Limb (tissue), 2 donors: Measurements from ENCODE around the gene PTPRM.

ENCODE experiments used
- DNase-seq, 2 donors: peaks; one replicate each; pipeline ENCODE4 v3.0.0-alpha.2; 2016; ENCODE audit errors: extremely low spot score in 2 of 2

PTPRM gene

DNA sequence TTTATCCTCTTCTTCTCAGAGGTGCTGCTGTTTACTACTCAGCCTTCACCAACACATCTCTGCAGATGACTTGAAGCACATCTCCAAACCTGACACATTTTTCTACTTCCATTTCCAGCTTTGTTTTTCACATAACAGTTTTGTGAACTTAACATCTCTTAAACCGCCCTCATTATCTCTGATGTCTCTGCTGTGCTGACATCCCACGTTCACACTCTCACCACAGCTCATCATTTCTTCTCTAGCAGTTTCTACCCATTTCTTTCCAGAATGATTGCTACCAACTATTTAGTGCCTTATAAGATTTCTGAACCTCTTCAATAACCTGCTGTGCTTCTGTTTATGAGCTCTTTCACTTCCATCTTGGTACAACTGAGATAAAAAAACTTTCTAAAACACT, 238.0 kb downstream of the PTPRM start:
- no peak for DNase-seq

DNA sequence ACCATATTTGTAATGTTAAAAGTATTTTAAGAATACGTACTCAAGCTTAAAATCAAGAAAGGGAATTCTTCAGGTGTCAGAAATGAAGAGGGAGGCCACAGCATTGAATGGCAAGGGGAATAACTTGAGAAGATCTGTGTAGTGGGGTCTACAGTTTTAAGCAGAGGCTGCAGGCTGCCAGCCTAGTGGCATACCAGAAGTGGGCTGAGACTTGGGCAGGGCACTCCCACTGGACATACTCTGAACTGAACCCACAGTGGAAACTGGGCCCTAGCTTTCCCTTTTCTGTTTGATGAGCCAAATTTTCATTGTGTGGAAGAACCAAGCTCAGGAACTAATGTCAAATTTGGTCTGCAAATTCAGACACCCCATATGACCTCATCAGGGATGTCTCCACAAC, 238.8 kb downstream of the PTPRM start:
- no peak for DNase-seq

DNA sequence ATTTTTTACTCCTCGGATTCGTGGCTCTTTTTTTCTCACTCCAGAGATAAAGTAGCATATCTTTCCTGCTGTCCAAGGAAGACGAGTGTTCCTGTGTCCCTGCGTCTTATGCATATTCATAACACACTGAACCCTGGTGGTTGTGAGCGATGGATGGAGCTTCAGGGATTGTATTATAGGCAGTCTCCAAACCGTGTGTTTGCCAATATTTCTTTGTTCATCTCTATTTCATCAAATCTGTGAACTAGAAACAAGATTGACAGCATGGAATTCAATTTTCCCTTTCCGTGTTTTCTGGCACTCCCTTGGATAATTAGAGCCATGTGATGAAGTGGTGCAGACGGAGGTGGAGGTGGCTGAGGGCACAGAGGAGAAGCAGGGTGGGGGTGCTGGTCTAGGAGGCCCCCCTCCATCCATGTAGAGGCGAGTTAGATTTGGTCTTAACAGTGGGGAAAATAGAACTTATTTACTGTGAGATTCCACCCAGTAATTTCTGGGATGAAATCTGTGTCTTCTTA, 240.9 kb downstream of the PTPRM start:
- DNase-seq, result no peak

DNA sequence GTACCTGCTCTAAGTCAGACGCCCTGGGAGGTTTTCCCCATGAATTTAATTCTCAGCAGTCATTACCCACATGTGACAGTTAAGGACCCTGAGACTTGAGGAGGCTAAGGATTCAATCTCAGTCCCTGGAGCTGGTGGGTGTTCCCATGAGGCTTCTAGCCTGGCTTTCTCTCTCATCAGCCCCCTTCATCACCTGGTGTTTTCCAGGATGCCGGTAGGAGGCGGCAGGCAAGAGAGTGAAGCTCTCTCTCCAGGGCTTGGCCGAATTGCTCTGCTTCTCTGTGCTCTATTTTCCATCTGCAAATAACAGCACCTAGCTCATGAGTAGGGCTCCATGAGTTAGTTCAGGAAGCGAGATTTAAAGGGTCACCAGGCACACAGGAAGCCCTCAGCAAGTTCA, 241.9 kb downstream of the PTPRM start:
- no peak for DNase-seq

DNA sequence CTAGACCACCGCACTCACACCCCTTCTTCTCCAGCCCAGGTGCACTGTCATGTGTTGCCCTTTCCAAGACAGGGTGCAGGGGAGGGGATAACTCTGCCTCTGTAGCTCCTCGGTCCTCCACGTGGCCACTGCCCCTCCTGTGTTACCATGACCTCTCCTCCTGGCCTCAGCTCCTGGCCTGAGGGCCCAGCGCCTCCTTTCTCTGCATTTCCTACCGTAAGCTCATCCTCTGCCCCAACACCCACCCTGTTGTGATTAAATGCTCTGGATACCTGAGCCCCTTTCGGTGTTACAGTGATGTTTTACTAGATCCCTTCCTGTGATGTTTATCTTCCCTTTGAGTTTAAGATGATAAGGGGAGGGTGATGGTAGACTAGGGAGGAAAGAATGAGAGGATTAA, 242.3 kb downstream of the PTPRM start:
- no peak for DNase-seq

DNA sequence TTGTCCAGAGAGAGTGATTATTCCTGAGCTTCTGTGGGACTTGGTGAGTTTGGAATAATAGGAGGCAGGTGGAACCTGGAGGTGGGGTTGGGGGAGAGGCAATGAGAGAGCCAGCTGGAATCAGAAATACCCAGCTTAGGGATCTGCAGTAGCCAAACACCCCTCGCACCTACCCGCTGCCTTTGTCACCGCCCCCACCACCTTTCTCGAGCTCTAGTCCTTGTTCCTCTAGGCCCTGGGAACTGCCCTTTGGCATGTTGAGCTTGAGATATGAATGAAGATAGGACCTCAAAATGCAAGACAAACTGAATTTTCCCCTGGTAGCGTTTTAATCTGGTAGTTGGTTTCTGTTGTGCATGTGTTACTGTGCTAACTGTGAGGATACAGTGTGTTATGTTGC, 242.9 kb downstream of the PTPRM start:
- no peak for DNase-seq

DNA sequence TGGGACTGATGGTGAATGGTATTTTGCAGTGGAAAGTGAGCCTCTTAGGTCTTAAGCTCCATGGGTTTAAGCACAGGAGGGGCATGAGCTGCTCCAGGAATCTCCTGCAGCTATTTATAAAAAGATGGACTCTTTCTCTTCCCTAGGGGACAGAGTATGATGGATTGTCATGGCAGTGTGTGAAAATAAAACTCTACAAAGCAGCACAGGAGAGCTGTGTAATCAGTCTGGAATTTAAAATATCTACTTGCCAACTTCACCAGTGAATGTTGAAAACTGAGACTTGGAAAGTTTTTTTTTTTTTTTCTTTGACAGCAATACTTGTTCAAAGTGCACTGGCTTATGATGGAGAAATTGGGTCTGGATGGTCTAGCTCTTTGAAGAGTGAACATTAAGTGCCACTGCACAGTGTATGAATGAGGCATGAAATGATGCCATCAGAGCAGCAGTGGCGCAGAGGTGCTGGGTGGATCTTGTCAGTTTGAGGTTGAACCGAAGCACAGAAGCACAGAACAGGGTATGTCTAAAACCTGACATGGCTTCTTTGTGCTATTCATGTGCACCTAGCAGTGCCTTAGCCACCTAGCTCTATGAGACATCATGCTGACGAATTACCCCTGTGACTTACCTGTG, 245.4 kb downstream of the PTPRM start:
- no peak for DNase-seq

DNA sequence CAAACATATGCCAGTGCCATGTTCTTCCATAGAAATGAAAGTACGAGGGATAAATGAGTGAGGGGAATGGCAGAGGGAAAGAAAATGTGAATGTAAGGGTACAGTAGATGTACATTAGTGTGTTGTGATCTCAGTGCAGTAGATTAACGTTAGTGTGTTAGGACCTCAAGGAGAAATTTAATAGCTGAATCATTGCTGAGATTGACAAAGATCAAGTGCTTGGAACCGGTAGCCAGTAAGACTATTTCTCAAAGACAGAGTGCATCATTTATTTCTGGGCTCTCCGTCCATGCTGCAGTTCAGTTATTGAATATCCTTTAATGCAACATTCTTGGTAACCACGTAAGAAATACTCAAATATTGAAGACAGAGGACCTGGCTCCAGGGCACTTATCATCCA, 246.0 kb downstream of the PTPRM start:
- DNase-seq, result no peak

DNA sequence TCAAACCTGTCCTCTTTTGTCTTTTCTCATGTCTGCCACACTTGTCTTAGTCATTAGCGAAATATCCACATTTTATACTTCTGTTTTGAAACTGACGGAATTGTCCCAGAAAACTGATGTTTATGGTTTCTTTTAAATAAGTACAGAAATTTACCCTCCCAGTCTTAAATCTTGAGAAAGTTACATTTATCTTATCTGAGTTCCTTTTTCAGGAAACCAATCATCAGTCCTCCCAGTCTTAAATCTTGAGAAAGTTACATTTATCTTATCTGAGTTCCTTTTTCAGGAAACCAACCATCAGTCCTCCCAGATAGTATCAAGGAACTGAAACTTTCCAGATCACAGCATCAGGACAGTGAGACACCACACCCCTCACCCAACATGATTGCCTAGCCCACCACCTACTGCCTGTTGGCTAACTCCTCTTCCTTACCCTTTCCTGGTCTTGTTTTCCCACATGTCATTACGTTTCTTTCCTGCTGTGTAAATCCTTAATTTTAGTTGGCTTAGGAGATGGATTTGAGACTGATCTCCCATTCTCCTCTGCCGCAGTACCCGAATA, 247.7 kb downstream of the PTPRM start:
- no peak for DNase-seq

DNA sequence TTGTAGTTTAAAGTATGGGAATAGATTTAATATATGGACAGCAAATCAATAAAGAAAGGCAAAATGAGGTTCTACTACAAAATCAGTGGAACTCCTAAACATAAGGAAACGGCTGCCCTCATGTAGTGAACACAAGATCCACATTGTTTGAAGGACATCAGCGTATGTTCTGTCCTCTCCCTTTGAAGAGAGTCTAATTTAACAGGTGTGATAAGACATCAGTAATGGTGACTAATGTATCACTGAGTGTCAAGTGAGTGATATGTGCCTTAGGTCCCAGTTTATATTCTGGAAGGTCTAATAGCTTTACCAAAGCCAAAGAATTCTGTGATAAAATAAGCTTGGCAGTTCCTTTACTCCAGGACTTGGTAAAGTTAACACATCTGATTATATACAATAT, 248.7 kb downstream of the PTPRM start:
- no peak for DNase-seq

DNA sequence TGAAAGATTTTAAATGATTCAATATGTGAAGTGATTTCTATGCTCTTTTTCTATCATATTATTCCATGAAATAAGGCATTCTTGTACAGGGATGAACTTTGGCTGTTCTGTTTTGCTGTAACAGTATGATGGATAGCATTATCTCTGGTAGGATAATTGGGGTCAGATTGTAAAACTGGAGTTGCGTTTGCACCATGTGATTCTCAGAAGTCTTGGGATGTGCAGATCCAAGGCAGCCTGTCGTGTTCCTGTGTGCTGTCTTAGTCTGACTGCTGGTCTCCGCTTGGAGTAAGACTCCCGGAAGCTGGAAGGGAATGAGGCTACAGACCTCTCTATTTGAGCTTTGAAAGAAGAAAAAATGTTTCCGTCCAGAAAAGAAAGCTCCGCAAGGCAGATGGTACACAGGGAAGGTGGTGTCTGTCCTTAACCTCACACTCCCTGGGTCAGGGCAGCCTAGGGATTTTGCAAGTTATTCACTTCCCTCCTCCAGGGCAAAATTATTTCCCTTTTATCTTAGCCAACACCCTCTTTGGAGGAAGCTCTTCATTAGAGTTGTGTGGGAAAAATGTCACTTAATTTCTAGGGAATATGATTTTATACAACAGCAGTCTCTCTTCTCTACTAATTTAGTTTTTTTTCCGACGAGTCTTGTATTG, 250.6 kb downstream of the PTPRM start:
- no peak for DNase-seq

DNA sequence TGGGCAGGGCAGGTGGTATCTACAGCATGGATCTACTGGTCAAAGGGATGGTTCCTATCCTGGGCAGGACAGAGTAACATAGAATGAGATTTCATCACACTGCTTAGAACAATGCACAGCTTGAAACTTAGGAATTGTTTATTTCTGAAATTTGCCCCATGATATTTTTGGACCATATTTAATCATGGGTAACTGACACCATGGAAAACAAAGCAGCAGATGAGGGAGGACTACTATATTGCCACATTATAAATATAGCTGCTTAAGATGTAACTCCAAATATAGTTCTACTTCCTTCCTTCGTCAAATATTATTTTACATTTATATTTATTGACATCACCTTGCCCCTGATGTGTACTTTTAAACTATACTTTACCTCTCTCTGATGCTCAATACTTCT, 254.7 kb downstream of the PTPRM start:
- DNase-seq, result no peak

DNA sequence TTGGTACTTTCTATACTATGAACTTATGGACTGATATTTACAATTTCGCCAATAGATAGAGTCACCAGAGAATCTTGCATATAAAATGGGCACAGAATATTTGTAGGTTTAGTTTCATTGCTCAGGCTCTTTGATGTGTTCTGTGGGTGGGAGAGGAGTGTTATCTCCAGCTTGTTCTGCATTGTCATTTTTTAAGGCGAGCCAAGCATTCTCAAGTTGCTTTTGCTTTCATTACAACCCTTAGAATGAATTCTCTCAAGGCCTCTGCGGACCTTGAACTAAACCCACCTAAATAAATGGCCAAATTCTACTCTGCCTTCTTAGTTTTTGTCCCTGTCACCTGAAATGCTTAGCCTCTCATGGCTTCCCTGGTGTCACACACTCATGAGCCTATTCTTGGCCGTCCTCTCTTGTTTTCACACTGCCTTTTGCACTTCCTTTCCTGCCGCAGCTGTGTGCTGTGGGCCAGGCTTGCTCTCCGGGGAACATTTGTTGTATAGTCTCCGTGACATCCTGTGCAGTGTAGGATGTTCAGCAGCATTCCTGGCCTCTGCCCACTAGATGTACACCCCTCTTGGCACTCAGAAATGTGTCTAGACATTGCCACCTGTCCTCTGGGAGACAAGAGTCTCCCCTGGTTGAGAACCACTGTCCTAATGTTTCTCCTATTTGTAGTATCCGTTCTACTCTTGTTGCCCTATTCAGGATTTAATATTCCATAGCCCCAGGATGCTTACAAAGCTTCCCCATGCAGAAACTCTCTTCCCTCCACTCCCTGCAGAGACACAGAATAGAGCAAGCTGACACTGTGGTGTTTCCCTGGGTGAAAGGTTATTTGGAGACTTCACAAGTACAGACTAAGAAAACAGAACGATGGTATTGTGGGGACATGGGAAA, 255.6 kb downstream of the PTPRM start:
- DNase-seq, result peak; percentile 32 to 45

DNA sequence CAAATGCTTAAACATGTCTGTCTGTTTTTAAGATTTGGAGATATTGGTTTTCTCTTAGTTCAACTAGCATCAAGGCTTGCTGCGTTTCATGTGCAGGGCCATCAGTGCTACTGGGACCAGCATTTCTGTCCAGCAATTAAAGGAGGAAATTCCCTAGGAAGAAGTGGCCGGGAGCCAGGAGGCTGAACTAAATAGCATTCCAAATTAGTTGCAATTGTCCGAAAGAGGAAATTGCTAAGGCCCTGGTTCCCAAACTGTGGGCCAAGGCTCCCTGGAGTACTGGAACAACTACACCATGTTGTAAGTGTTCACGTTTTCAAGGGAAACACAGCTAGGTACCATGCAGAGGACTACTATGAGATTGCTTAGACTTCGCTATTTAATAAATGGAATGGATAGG, 257.9 kb downstream of the PTPRM start:
- no peak for DNase-seq

DNA sequence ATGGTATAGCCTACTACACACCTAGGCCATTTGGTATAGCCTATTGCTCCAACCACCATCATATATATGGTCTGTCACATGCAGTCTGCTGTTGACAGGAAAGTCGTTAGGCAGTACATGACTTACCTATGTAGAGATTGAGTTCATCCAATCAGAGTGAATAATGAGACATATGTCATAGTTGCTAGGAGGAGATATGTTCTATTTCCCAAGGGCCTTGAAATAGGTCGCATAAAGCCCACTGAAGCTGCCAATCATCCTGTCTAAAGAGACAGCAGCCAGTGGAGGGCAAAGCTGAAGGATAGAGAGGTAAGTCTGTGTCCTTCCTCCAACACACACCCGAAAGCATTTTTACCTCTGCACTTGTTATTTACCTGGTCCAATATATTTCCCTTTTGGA, 263.4 kb downstream of the PTPRM start:
- DNase-seq, result no peak

DNA sequence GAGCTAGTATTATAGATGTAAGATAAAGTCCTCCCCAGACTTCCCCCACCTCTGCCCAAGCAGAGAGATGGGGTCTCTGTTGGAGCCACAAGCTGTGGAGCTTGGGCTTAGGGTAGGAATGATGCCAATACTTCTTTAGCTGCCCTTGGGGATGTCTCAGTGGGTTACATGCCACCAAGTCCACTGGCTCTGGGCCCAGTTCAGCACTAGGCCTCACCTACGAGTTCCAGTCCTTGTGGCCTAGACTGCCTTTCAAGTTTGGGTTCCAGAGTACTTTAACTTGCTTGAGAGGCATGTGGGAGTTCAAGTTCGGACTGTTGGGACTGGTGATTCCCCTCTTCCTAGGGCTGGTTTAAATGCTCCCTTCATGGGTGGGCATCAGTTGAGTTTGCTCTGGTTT, 272.4 kb downstream of the PTPRM start:
- no peak for DNase-seq

DNA sequence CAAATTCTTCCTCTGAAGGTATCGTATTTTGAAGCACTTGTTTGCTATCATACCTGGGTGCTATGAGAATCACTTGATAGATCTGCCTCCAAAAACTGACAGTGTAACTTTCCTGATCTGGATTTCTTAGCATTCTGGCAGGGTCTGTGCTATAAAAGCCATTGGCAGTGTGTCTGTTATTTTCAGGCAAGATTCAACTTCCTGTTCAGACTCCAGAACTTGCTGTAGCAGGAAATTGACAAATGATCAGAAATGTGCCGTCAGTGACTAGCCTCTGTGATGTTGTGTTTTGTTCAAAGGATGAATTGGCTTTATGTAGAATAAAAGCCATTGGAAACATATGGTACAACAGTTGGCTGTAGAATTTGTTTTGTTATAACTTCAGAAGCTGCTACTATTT, 273.3 kb downstream of the PTPRM start:
- DNase-seq, result peak in 1 of 2 donors; percentile 49

DNA sequence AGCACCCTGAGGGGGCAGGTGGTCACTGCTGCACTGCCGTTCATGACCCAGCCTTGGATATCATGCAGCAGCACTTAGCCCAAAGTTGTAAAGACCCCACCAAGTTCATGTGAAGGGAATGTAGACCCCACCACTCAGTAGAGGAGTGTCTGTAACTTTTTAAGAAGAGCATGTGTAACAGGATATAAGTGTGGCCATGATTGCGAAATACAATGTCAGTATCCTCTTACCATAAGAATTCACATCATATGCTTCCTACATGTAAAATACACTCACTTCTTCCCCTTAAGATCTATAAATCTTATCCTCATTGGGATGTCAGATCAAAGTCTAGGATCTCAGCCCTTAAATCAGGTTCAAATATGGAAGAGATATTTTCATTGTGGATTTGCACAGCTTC, 276.9 kb downstream of the PTPRM start:
- DNase-seq, result no peak

DNA sequence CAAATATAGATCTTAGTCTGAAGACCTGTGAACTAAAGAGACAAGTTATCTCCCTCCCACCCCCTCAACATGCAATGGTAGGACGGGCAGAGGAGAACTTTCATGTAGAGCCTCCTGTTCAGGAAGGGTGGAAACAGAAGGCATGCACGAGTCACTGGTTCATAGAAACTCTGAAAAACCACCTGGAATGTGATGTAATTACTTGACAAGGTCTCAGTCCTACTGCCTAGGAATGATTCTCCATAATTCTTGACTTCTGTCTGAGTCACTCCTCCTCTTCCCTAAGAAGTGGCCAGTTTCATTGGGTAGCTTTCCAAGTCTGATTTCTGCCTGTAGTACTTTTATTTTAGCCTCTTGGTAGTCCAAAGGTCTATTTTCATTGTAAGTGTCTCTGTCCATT, 277.3 kb downstream of the PTPRM start:
- no peak for DNase-seq

DNA sequence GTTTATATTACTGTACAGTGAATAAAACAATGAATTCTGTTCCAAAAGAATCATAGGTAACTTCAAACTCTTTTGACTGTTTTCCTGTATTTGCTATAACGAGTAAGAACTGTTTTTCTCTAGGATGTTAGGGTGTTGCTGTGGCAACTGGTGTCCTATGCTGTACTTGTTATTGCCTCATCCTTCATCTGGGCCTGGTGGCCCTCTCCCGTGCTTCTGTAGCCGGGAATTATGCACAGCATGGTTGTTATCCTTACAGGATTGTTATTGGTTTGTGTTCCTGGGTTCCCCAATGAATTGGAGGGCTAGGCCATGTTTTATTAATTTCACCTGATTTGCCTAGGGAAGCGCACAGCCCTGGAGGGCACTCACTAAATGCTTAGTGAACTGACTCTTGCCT, 279.2 kb downstream of the PTPRM start:
- no peak for DNase-seq

DNA sequence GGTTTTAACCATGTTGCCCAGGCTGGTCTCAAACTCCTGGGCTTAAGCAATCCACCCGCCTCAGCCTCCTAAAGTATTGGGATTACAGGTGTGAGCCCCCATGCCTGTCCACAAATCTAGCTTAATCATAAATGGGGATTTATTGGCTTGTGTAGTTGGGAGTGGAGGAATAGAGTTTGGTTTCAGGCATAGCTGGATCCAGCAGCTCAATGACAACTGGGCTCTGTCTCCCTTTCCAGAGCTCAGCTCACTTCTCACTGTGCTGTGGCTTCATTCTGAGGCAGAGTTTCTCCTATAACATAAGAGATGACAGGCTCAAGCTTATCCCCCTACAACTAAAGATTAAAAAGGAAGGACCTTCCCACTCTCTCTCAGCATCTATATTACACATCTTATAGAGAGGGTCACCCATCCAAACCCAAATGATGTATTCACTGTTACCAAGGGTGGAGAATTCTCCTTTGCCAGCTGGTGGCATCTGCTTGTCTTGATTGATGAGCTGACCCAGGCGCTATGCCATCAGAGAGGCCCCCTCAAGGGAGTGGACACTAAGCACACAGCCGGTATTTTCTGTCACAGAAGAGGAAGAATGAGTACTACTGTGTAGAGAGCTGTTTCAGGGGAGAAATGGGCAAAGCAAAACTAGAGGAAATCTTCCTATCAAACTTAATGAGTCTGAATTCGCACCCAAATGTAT, 280.4 kb downstream of the PTPRM start:
- no peak for DNase-seq

DNA sequence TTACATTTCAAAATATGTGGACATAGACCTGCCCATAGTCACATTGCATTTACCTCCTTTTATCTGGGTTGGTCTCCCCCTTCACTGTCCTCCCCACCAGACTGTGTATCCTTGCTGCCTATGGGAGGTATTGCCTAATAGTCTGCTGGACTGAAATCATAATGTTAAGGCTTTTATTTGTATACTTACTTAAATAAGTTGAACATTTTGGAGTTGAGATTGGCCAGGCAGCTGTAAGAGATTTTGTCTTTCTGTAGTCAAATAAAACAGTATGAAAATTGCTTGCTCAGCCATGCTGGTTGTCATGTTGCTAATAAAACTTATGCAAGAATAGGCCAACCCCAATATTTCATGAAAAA, 280.9 kb downstream of the PTPRM start:
- no peak for DNase-seq
